ENCODE results near the gene KCNIP1.

The KCNIP1 gene

GRCh38 chr5:170513856-170514525 is 10.2 kb downstream of the KCNIP1 start:
- Histone ChIP-seq H3K9me3 (ENCODE audit: insufficient read depth, low read length) (no peaks in the 10 kb centered on the region), H3K4me3 (ENCODE audit: insufficient read depth, low read length, poor library complexity, severe bottlenecking) (no peak overlapping the region), H4K20me1 (ENCODE audit: low read depth, low read length) (no peaks in the 10 kb centered on the region), H2AFZ (ENCODE audit: low read depth, low read length, severe bottlenecking) (no peak overlapping the region), H3K9me2 (replicated peaks; ENCODE audit: insufficient read depth, low read length) (no peaks in the 10 kb centered on the region), H3K4me2 (ENCODE audit: low read depth, low read length, poor library complexity, severe bottlenecking) (no peak overlapping the region), H3K9ac (ENCODE audit: low read length) (no peak overlapping the region), H3K27me3 (ENCODE audit: low read length) (no peaks in the 10 kb centered on the region), H3F3A (ENCODE audit: insufficient read depth) (no peaks in the 10 kb centered on the region), H3K36me3 (ENCODE audit: low read length) (no peaks in the 10 kb centered on the region), H3K79me2 (ENCODE audit: insufficient read depth, low read length) (no peaks in the 10 kb centered on the region), H3K27ac (ENCODE audit: low read depth, low read length) (no peak overlapping the region)
- TF ChIP-seq CTCF (IDR thresholded peaks at IDR 0.05; ENCODE audit: insufficient read depth, low read length, poor library complexity, severe bottlenecking) (no peak), EZH2phosphoT487 (conservative IDR thresholded peaks at IDR 0.05; ENCODE audit: low read length) (no peak)

- Histone ChIP-seq H3F3A (ENCODE audit: insufficient read depth) (no peaks in the 10 kb centered on the region), H3K27me3 (ENCODE audit: low read length) (no peaks in the 10 kb centered on the region), H3K79me2 (ENCODE audit: insufficient read depth, low read length) (no peaks in the 10 kb centered on the region), H3K9ac (ENCODE audit: low read length) (no peak overlapping the region), H3K36me3 (ENCODE audit: low read length) (no peaks in the 10 kb centered on the region), H3K9me3 (ENCODE audit: insufficient read depth, low read length) (no peaks in the 10 kb centered on the region), H4K20me1 (ENCODE audit: low read depth, low read length) (no peaks in the 10 kb centered on the region), H3K4me3 (ENCODE audit: insufficient read depth, low read length, poor library complexity, severe bottlenecking) (no peak overlapping the region), H3K9me2 (replicated peaks; ENCODE audit: insufficient read depth, low read length) (no peaks in the 10 kb centered on the region), H3K27ac (ENCODE audit: low read depth, low read length) (no peak overlapping the region), H3K4me2 (ENCODE audit: low read depth, low read length, poor library complexity, severe bottlenecking) (no peak overlapping the region), H2AFZ (ENCODE audit: low read depth, low read length, severe bottlenecking) (no peak overlapping the region)
- TF ChIP-seq CTCF (IDR thresholded peaks at IDR 0.05; ENCODE audit: insufficient read depth, low read length, poor library complexity, severe bottlenecking) (no peak), EZH2phosphoT487 (conservative IDR thresholded peaks at IDR 0.05; ENCODE audit: low read length) (no peak)
Measured at GRCh38 chr5:170517411-170517810, 13.6 kb downstream of the KCNIP1 start.

GRCh38 chr5:170518277-170518676 is 14.5 kb downstream of the KCNIP1 start:
- Histone ChIP-seq H4K20me1 (ENCODE audit: low read depth, low read length) (no peaks in the 10 kb centered on the region), H3K36me3 (ENCODE audit: low read length) (no peaks in the 10 kb centered on the region), H3K9ac (ENCODE audit: low read length) (no peak overlapping the region), H3K79me2 (ENCODE audit: insufficient read depth, low read length) (no peaks in the 10 kb centered on the region), H3K27ac (ENCODE audit: low read depth, low read length) (no peak overlapping the region), H3K4me3 (ENCODE audit: insufficient read depth, low read length, poor library complexity, severe bottlenecking) (no peak overlapping the region), H2AFZ (ENCODE audit: low read depth, low read length, severe bottlenecking) (no peak overlapping the region), H3K9me2 (replicated peaks; ENCODE audit: insufficient read depth, low read length) (no peaks in the 10 kb centered on the region), H3F3A (ENCODE audit: insufficient read depth) (no peaks in the 10 kb centered on the region), H3K4me2 (ENCODE audit: low read depth, low read length, poor library complexity, severe bottlenecking) (no peak overlapping the region), H3K9me3 (ENCODE audit: insufficient read depth, low read length) (no peaks in the 10 kb centered on the region), H3K27me3 (ENCODE audit: low read length) (no peaks in the 10 kb centered on the region)
- no peak for TF ChIP-seq CTCF (IDR thresholded peaks at IDR 0.05; ENCODE audit: insufficient read depth, low read length, poor library complexity, severe bottlenecking)
- TF ChIP-seq EZH2phosphoT487 (conservative IDR thresholded peaks at IDR 0.05; ENCODE audit: low read length): no peak

Data from SU-DHL-6 (cell line).